SIG-M5 (cell line): ENCODE results near the gene MRPL41.
"Not testable (repeated sequence)": the region's sequence is repeated elsewhere in the genome, so short reads cannot be mapped to it uniquely, and the experiment has no call there.

ENCODE experiments used
- DNase-seq: peaks from one replicate; lab custom pipeline; 2025; lab: John Stamatoyannopoulos, UW

MRPL41 gene

GRCh38 chr9:137551264-137552021, at the start of gene MRPL41:
MRPL41 (plus strand) TSS chr9:137551879; CDS start chr9:137552082, 203 bp downstream.
- DNase-seq: no peak

DNA sequence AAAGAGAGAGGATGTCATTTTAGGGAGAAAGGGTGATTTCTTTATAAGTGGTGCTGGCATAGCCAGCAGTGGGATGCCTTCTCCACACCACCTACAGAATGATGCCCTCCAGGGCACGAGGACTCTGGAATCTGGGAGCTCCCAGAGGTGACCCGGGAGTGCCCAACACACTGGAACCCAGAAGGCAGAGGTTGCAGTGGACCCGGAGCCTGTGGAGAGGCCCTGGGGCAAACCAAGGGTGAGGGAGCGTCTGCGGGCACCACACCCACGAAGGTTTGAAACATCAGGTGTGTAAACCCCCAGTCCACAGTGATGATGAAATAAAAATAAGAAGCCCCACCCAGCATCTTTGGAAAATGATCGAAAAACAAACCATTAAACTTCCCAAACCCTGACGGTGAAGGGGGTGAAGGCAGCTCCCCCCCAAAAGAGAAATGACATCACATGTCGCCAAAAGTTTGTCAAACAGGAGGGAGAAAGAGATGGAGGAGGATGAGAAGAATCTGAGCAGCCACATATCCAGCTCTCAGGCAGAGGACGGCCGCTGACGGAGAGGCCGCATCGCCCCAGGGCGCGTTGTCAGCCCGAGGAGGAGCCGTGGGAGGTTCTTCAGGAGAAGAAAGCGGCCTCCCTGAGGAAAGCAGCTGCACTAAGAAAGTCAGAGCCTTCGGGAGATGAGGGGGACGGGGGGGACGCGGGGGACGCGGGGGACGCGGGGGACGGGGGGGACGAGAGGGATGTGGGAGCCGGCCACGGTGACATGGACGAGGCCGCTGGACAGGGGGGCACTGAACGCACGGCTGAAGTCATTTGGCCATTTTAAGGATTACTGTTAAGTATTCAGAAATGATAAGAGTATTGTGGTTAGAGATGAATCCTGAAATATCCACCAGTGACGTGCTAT, 49.4 kb upstream of the MRPL41 start:
- no peak for DNase-seq

GRCh38 chr9:137504432-137504777, 47.3 kb upstream of the MRPL41 start:
- no peak for DNase-seq

GRCh38 chr9:137505421-137506140, 46.1 kb upstream of the MRPL41 start:
- DNase-seq: no peak

DNA sequence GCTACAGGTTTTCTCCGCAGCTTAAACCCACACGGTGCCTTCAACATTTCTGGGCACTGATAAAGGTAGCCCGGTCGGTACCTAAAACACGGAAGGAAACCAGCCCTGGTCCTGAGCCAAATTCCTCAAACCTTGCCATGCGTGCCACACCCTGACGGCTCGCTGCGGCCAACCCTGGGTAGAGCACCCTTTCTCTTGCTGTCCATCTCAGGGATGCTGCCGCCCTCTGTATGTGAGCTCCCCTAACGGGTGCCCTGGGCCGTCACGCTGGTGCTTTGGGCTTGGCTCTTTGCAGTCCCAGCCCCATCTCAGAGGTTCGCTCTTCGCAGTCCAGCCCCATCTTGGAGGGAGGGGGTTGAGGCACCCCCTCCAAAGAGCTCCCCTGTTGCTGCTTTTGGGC, 45.4 kb upstream of the MRPL41 start:
- DNase-seq: no peak

DNA sequence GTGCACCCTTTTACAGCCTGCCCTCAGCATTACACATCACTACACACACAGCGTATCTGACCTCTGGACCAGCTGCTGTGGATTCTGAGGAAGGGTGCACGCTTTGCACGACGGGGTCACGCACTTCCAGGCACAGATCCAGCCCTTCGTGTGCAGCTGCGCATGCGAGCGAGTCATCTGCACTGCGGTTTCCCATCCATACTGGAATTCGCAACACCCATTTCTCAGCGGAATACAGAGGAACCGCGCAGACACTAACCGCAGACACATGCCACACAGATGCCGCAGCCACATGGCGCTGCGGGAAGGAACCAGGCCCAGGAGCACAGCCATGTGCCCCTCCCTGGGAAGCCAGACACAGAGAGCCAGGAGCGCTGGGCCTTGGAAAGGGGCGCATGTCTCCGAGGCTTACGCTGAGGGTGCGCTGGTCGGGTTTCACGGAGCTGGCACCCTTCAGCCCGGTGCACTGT, 44.9 kb upstream of the MRPL41 start:
- DNase-seq: no peak

DNA sequence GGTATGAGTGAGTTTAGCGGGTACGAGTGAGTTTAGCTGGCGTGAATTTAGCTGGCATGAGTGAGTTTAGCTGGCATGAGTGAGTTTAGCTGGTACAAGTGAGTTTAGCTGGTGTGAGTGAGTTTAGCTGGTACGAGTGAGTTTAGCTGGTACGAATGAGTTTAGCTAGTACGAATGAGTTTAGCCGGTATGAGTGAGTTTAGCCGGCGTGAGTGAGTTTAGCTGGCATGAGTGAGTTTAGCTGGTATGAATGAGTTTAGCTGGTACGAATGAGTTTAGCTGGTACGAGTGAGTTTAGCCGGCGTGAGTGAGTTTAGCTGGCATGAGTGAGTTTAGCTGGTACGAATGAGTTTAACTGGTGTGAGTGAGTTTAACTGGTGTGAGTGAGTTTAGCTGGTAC, 42.5 kb upstream of the MRPL41 start:
- no peak for DNase-seq

- not testable (repeated sequence) for DNase-seq
Measured at GRCh38 chr9:137511126-137511525, 40.6 kb upstream of the MRPL41 start.

- no peak for DNase-seq
Measured at GRCh38 chr9:137511758-137512463, 39.8 kb upstream of the MRPL41 start.

- DNase-seq: not testable (repeated sequence)
Measured at GRCh38 chr9:137513136-137513535, 38.5 kb upstream of the MRPL41 start.

GRCh38 chr9:137513801-137514570, 37.7 kb upstream of the MRPL41 start:
- not testable (repeated sequence) for DNase-seq

- DNase-seq: no peak
Measured at GRCh38 chr9:137514691-137515337, 36.9 kb upstream of the MRPL41 start.

DNA sequence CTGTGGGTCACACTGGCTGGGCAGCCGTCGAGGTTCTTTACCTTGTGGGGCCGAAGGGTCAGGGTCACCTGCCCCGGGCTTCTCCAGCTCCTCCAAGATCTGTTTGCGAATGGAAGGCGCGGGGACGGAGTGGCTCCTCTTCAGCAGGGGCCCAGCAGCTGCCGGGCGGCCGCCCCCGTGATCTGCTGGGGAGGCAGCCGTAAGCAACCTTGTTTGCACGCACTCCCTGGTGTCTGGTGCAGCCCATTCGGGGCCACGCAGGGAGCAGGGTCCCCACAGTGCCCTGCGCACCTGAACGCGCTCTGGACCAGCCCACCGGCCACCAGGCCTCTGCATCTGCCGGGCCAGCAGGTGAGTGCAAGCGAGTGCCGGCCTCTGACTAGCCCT, 36.3 kb upstream of the MRPL41 start:
- DNase-seq: no peak

- DNase-seq: no peak
Measured at GRCh38 chr9:137516144-137516917, 35.3 kb upstream of the MRPL41 start.

DNA sequence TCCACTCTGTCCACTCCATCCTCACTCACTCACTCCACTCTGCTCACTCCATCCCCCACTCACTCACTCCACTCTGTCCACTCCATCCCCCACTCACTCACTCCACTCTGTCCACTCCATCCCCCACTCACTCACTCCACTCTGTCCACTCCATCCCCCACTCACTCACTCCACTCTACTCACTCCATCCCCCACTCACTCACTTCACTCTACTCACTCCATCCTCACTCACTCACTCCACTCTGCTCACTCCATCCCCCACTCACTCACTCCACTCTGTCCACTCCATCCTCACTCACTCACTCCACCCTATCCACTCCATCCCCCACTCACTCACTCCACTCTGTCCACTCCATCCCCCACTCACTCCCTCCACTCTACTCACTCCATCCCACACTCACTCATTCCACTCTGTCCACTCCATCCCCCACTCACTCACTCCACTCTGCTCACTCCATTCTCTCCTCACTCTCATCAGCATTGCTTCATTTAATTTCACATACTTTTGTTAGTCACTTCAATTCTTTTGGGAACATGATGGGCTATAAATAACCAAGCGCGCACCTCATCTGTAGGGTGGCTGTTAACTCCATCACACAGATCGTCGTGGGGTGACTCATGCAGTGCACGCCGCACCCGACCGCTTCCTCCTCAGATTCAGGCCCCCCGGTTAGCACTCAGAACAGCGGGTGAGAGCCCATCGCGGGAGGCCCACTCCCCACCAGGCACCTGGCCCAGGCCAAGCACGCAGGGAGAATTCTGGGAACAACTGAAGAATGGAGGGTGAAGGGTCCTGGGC, 32.8 kb upstream of the MRPL41 start:
- DNase-seq: not testable (repeated sequence)

GRCh38 chr9:137519553-137519952, 32.1 kb upstream of the MRPL41 start:
- DNase-seq: no peak

GRCh38 chr9:137520614-137521404, 30.9 kb upstream of the MRPL41 start:
- no peak for DNase-seq

GRCh38 chr9:137521405-137521985, 30.2 kb upstream of the MRPL41 start:
- no peak for DNase-seq
